ENCODE measurements around the gene PAH.

DNA sequence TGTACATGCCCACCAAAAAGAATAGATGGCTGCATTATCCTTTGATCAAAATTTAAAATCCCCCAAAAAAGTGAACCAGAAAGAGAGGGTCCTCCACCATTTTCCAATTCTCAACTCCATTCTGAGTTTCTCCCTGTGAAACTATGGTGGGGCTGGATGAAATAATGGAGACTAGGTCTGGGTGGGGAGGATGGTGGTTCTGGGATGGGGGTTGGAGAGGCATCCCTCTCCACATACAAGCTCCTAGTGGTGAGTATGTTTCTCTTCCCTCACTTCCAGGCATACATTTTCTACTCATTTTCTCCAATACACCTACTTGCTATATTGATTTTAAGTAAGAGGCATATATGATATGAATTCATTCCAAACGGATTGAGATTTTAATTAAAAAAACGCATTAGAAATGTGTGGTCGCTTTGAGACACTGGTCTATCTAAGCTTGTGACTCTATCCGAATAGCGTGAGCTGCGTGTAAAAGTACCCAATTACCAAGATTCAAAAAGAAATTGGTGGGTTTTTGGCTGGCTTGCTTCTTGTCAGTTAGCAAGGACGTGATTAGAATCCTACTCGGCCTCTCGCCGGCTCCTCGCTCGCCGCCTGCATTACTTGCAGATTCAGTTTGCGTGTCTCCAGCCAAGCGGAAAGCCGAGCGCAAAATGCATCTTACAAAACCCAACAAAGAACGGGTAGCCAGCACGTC, 43.9 kb upstream of the PAH start:
- no peak for TF ChIP-seq CBX5 (IDR thresholded peaks at IDR 0.05; ENCODE audit: low read depth, low read length)
- no peak for TF ChIP-seq CHD2 (IDR thresholded peaks at IDR 0.05; ENCODE audit: low read length)
- no peak for TF ChIP-seq SP1 (IDR thresholded peaks at IDR 0.05; ENCODE audit: low read depth, low read length)
- TF ChIP-seq, protein P1, sequence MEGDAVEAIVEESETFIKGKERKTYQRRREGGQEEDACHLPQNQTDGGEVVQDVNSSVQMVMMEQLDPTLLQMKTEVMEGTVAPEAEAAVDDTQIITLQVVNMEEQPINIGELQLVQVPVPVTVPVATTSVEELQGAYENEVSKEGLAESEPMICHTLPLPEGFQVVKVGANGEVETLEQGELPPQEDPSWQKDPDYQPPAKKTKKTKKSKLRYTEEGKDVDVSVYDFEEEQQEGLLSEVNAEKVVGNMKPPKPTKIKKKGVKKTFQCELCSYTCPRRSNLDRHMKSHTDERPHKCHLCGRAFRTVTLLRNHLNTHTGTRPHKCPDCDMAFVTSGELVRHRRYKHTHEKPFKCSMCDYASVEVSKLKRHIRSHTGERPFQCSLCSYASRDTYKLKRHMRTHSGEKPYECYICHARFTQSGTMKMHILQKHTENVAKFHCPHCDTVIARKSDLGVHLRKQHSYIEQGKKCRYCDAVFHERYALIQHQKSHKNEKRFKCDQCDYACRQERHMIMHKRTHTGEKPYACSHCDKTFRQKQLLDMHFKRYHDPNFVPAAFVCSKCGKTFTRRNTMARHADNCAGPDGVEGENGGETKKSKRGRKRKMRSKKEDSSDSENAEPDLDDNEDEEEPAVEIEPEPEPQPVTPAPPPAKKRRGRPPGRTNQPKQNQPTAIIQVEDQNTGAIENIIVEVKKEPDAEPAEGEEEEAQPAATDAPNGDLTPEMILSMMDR (IDR thresholded peaks at IDR 0.05; ENCODE audit: control extremely low read depth in 1 of 3, insufficient read depth in 1 of 3, low read depth in 1 of 3, low read length in 3 of 3) = no peak
- TF ChIP-seq POLR2A (IDR thresholded peaks at IDR 0.05; ENCODE audit: control extremely low read depth in 1 of 2, low read depth in 2 of 2, low read length in 2 of 2) = no peak
- TF ChIP-seq SIN3A (conservative IDR thresholded peaks at IDR 0.05 in 1 of 2, IDR thresholded peaks at IDR 0.05 in 1 of 2; ENCODE audit: low read depth in 1 of 2, low read length in 2 of 2) = no peak
- no peak for TF ChIP-seq TAF1 (IDR thresholded peaks at IDR 0.05; ENCODE audit: low read depth, low read length)
- TF ChIP-seq BACH1 (IDR thresholded peaks at IDR 0.05; ENCODE audit: low read length) = no peak
- TF ChIP-seq, protein P2, sequence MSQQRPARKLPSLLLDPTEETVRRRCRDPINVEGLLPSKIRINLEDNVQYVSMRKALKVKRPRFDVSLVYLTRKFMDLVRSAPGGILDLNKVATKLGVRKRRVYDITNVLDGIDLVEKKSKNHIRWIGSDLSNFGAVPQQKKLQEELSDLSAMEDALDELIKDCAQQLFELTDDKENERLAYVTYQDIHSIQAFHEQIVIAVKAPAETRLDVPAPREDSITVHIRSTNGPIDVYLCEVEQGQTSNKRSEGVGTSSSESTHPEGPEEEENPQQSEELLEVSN (IDR thresholded peaks at IDR 0.05) = no peak
- TF ChIP-seq, protein P3, sequence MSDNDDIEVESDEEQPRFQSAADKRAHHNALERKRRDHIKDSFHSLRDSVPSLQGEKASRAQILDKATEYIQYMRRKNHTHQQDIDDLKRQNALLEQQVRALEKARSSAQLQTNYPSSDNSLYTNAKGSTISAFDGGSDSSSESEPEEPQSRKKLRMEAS (IDR thresholded peaks at IDR 0.05) = no peak
- no peak for TF ChIP-seq GABPA (IDR thresholded peaks at IDR 0.05; ENCODE audit: borderline replicate concordance, insufficient read depth, low read length)

Data from H1 (cell line).